Activated CD8-positive, alpha-beta T cell treated with anti-CD3 and anti-CD28 coated beads, Interleukin-2, amount 10 ng/mL, durations not matched to agents 7 days and 5 days (primary cell): ENCODE data around the gene PIWIL4. TPM values are rescaled to one million over a fixed set of nuclear protein-coding genes. Genes with fewer than 3 reads are reported as not detected.

Source experiments
- ATAC-seq: fragments of 150-1000 bp; cut with Tn5 transposase; one replicate; pipeline ENCODE4 v1.10.0; 2021; ENCODE audit warnings: moderate library complexity
- CTCF ChIA-PET: fragments of 350-600 bp; sonication (Branson Sonifier 250); formaldehyde crosslinking; loops from one replicate; lab custom pipeline; 2021; ENCODE audit warnings: antibody characterized with exemption; lab: Charles Lee
- POLR2A ChIA-PET: fragments of 350-600 bp; sonication (Branson Sonifier 250); formaldehyde crosslinking; loops from one replicate; lab custom pipeline; 2021; ENCODE audit warnings: antibody characterized with exemption; lab: Charles Lee
- DNase-seq: peaks from one replicate; pipeline ENCODE4 v3.0.0-alpha.2; 2020
- H3K27ac Mint-ChIP-seq: one replicate; pipeline ENCODE4 v1.8.0; 2021; ENCODE audit warnings: mild to moderate bottlenecking, mixed read lengths
- H3K27me3 Mint-ChIP-seq: one replicate; pipeline ENCODE4 v1.8.0; 2021; ENCODE audit warnings: low read depth, mixed read lengths
- H3K36me3 Mint-ChIP-seq: one replicate; pipeline ENCODE4 v1.8.0; 2021; ENCODE audit warnings: low read depth, mixed read lengths
- H3K4me1 Mint-ChIP-seq: one replicate; pipeline ENCODE4 v1.8.0; 2021; ENCODE audit warnings: low read depth, mixed read lengths
- H3K4me3 Mint-ChIP-seq: one replicate; pipeline ENCODE4 v1.8.0; 2021; ENCODE audit warnings: mild to moderate bottlenecking, mixed read lengths
- H3K9me3 Mint-ChIP-seq: one replicate; pipeline ENCODE4 v1.8.0; 2022; ENCODE audit warnings: mixed read lengths; ENCODE audit not compliant: insufficient read depth
- total RNA-seq, 2 experiments: library from RNA; stranded (reverse); gene quantifications; one replicate each; pipeline ENCODE4 v1.2.3, GENCODE V29; 2021

The PIWIL4 gene
- total RNA-seq, 2 experiments from 2014 or later = 0.39 to 0.53 TPM

DNA sequence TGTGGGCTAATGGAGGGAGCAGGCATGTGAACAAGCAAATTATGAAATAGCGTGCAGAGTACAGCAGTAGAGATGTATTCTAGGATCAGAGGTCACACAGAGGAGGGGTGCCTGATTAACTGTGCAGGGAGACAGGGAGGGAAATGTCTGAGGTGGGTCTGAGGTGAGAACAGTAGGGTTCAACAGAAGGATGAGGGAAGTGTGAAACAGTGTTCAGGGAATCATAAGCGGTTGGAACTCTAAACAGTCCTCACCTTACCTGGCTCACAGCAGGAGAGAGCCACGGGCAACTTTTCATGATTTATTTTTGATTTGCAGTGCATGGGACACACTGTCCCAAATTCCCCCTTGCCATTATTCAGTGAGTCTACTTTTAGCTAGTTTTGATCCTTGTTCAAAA, 90.5 kb downstream of the PIWIL4 start:
- H3K4me3 Mint-ChIP-seq = no peak overlapping the region
- H3K36me3 Mint-ChIP-seq = no peaks in the 10 kb centered on the region
- ChIA-PET CTCF (no interaction called here), POLR2A (no interaction called here)
- no peak overlapping the region for H3K27ac Mint-ChIP-seq
- no peaks in the 10 kb centered on the region for H3K9me3 Mint-ChIP-seq
- H3K27me3 Mint-ChIP-seq = peaks cover 13% of the 10 kb centered on the region
- DNase-seq (no peak), ATAC-seq (no peak)
- H3K4me1 Mint-ChIP-seq = no peaks in the 10 kb centered on the region

DNA sequence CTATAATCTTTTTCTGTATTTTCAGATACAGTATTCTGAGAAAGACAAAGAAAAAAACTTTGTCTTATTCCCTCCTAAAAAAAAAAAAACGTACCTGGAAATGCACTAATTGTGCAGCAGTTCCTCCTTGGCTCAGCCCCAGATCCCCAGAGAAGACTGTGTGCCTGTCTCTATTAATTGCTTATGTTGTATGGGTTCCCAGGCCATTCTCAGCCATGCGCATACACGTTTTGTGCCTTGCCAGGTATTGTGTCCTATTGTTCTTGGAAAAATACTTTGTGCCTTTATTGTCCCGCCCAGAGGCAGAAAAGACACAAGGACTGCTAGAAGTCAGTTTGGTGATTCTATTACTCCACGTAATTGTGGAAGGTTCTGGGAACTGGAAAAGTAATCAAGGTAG, 91.2 kb downstream of the PIWIL4 start:
- Mint-ChIP-seq H3K27me3 (peaks cover 13% of the 10 kb centered on the region), H3K4me3 (no peak overlapping the region), H3K4me1 (no peaks in the 10 kb centered on the region), H3K9me3 (no peaks in the 10 kb centered on the region), H3K27ac (no peak overlapping the region), H3K36me3 (no peaks in the 10 kb centered on the region)
- ATAC-seq (no peak), DNase-seq (no peak)
- POLR2A ChIA-PET = no interaction called here
- CTCF ChIA-PET = no interaction called here

GRCh38 chr11:94658888-94659287, 91.7 kb downstream of the PIWIL4 start:
- H3K36me3 Mint-ChIP-seq = no peaks in the 10 kb centered on the region
- H3K9me3 Mint-ChIP-seq = no peaks in the 10 kb centered on the region
- H3K27me3 Mint-ChIP-seq = peaks cover 13% of the 10 kb centered on the region
- no peak overlapping the region for H3K27ac Mint-ChIP-seq
- H3K4me3 Mint-ChIP-seq = no peak overlapping the region
- DNase-seq = no peak
- no peak for ATAC-seq
- ChIA-PET POLR2A (no interaction called here), CTCF (no interaction called here)
- H3K4me1 Mint-ChIP-seq = no peaks in the 10 kb centered on the region

GRCh38 chr11:94661444-94661843, 94.3 kb downstream of the PIWIL4 start:
- Mint-ChIP-seq H3K4me1 (no peaks in the 10 kb centered on the region), H3K4me3 (no peak overlapping the region), H3K9me3 (no peaks in the 10 kb centered on the region), H3K36me3 (no peaks in the 10 kb centered on the region), H3K27ac (no peak overlapping the region), H3K27me3 (peaks cover 13% of the 10 kb centered on the region)
- CTCF ChIA-PET = no interaction called here
- no peak for ATAC-seq
- DNase-seq = no peak
- POLR2A ChIA-PET = no interaction called here

- ATAC-seq (no peak), DNase-seq (no peak)
- Mint-ChIP-seq H3K4me1 (no peaks in the 10 kb centered on the region), H3K9me3 (no peaks in the 10 kb centered on the region), H3K27ac (no peak overlapping the region), H3K36me3 (no peaks in the 10 kb centered on the region), H3K27me3 (peaks cover 10% of the 10 kb centered on the region), H3K4me3 (no peak overlapping the region)
- POLR2A ChIA-PET = no interaction called here
- CTCF ChIA-PET = no interaction called here
Observed at GRCh38 chr11:94662065-94662779, 95.1 kb downstream of the PIWIL4 start.

GRCh38 chr11:94662846-94663390, 95.8 kb downstream of the PIWIL4 start:
- ATAC-seq = no peak
- CTCF ChIA-PET = no interaction called here

DNA sequence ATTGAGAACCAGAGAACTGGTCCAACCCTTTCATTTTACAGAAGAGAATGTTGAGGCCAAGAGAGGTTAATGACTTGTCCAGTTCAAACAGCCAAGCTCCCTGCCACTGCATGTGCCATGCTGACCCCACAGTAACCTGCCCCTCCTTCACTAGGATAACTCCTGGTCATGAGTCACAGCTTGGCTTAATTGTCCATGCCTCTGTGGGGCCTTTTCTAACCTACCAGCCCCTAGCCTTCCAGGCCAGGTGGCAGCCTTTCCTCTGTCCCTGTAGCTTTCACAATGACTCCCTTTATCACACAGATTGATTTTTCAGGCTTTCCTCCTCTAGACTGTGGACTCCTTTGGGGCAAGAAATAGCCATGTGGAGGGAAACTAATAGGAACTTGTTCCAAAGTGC, 97.2 kb downstream of the PIWIL4 start:
- ChIA-PET POLR2A (no interaction called here), CTCF (no interaction called here)
- H3K27me3 Mint-ChIP-seq = peaks cover 7% of the 10 kb centered on the region
- no peak overlapping the region for H3K4me3 Mint-ChIP-seq
- no peak overlapping the region for H3K27ac Mint-ChIP-seq
- H3K4me1 Mint-ChIP-seq = no peaks in the 10 kb centered on the region
- DNase-seq (no peak), ATAC-seq (no peak)
- no peaks in the 10 kb centered on the region for H3K9me3 Mint-ChIP-seq
- no peaks in the 10 kb centered on the region for H3K36me3 Mint-ChIP-seq

More at GRCh38 chr11:94662846-94663390, 95.8 kb downstream of the PIWIL4 start:
- no peaks in the 10 kb centered on the region for H3K4me1 Mint-ChIP-seq
- H3K27ac Mint-ChIP-seq = no peak overlapping the region
- H3K36me3 Mint-ChIP-seq = no peaks in the 10 kb centered on the region
- H3K27me3 Mint-ChIP-seq = peaks cover 7% of the 10 kb centered on the region
- H3K4me3 Mint-ChIP-seq = no peak overlapping the region
- H3K9me3 Mint-ChIP-seq = no peaks in the 10 kb centered on the region
- DNase-seq = no peak
- POLR2A ChIA-PET = no interaction called here

- no peaks in the 10 kb centered on the region for H3K9me3 Mint-ChIP-seq
- no peaks in the 10 kb centered on the region for H3K36me3 Mint-ChIP-seq
- POLR2A ChIA-PET = no interaction called here
- no peak overlapping the region for H3K27ac Mint-ChIP-seq
- H3K4me3 Mint-ChIP-seq = no peak overlapping the region
- ATAC-seq (no peak), DNase-seq (no peak)
- H3K27me3 Mint-ChIP-seq = peaks cover 7% of the 10 kb centered on the region
- no peaks in the 10 kb centered on the region for H3K4me1 Mint-ChIP-seq
- CTCF ChIA-PET = no interaction called here
Observed at GRCh38 chr11:94665116-94665659, 98.0 kb downstream of the PIWIL4 start.

- H3K27ac Mint-ChIP-seq = no peak overlapping the region
- H3K27me3 Mint-ChIP-seq = no peaks in the 10 kb centered on the region
- ChIA-PET POLR2A (interaction anchor here (0.6 kb wide), 1 partner anchor 11 kb away, joined by 3 read pairs; no protein-coding TSS in a partner anchor), CTCF (no interaction called here)
- ATAC-seq (no peak), DNase-seq (no peak)
- no peaks in the 10 kb centered on the region for H3K9me3 Mint-ChIP-seq
- no peak overlapping the region for H3K4me3 Mint-ChIP-seq
- no peaks in the 10 kb centered on the region for H3K36me3 Mint-ChIP-seq
- no peaks in the 10 kb centered on the region for H3K4me1 Mint-ChIP-seq
Observed at GRCh38 chr11:94666792-94667721, 99.9 kb downstream of the PIWIL4 start.

GRCh38 chr11:94668212-94668793, 101.1 kb downstream of the PIWIL4 start:
- ATAC-seq = no peak
- no peaks in the 10 kb centered on the region for H3K4me1 Mint-ChIP-seq
- H3K27ac Mint-ChIP-seq = no peak overlapping the region
- H3K27me3 Mint-ChIP-seq = no peaks in the 10 kb centered on the region
- ChIA-PET POLR2A (no interaction called here), CTCF (no interaction called here)
- H3K4me3 Mint-ChIP-seq = no peak overlapping the region
- no peak for DNase-seq
- H3K36me3 Mint-ChIP-seq = no peaks in the 10 kb centered on the region
- H3K9me3 Mint-ChIP-seq = no peaks in the 10 kb centered on the region

DNA sequence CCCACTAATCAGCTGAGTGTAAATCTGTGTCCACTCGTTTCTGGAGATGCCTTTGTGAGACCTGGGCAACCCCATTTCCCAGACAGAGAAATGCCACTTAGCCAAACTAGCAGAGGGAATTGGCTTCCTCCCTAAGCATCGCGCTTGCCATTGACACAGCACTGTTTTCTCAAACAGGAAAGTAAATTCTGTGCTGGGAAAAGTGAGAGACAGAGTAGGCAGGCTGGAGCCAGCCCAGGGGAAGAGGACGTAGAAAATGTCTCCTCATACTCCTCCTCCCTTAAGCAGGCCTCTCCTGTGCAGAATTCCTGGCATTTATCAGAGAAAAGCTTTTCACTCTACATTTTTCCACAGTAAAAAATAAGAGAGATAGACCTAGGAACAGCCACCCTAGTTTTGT, 101.9 kb downstream of the PIWIL4 start:
- H3K4me3 Mint-ChIP-seq = no peak overlapping the region
- ChIA-PET POLR2A (no interaction called here), CTCF (no interaction called here)
- ATAC-seq (no peak), DNase-seq (no peak)
- no peaks in the 10 kb centered on the region for H3K27me3 Mint-ChIP-seq
- H3K27ac Mint-ChIP-seq = no peak overlapping the region
- no peaks in the 10 kb centered on the region for H3K9me3 Mint-ChIP-seq
- H3K36me3 Mint-ChIP-seq = no peaks in the 10 kb centered on the region
- H3K4me1 Mint-ChIP-seq = no peaks in the 10 kb centered on the region
